ENCODE measurements around the gene LPXN.

The LPXN gene

GRCh38 chr11:58511636-58512035, 64.0 kb downstream of the LPXN start:
- DNase-seq, result no peak

DNA sequence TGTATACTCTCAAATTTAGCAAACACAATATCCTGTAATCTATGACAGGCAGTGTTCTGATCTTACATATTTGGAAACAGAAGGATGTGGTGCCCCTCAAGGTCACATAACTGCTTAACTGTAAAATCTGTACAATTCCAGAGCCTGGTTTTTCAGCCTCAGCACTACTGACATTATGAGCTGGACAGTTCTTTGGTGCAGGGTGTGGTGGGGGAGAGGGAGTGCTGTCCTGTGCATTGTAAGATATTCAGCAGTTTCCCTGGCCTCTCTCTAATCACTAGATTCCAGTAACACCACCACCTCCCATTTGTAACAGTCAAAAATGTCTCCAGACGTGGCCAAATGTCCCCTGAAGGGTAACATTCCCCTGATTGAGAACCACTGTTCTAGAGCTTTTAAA, 65.9 kb downstream of the LPXN start:
- DNase-seq, result no peak

- no peak for DNase-seq
These were observed 66.8 kb downstream of the LPXN start for GRCh38 chr11:58508814-58509213.

GRCh38 chr11:58508005-58508404, 67.7 kb downstream of the LPXN start, which contains the start of gene OR5B21:
TSS of gene OR5B21 (minus strand) at chr11:58508105. CDS start at chr11:58508105, 0 bp downstream.
- DNase-seq, result no peak

DNA sequence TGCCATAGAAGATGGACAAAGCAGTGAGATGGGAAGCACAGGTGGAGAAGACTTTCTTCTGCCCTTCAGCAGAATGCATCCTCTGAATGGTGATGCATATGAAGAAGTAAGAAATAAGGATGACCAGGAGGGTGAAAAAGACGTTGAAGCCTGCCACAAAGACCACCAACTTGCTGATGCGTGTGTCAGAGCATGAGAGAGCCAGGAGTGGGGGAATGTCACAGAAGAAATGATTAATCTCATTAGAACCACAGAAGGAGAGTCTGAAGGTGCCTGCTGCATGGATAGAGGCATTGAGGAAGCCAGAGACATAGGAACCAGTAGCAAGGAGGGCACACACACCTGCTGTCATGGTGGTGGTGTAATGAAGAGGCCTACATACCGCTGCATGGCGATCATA, 68.3 kb downstream of the LPXN start:
- no peak for DNase-seq

DNA sequence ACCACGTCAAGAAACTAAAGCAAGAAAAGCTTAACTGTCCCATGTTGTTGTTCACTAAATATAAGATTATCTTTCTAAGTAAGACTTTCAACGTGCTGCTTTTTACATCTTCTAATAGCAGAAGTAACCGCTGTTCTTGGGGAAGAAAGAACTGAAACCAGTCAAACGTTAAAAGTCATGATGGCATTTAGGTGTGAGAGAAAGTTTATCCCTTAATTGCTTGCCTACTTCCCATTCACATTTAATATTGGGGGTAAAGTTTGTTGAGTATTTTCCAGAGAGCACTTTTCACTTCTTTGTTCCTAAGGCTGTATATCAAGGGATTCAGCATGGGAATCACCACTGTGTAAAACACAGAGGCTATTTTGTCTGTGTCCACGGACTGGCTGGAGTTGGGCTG, 68.7 kb downstream of the LPXN start:
- no peak for DNase-seq

DNA sequence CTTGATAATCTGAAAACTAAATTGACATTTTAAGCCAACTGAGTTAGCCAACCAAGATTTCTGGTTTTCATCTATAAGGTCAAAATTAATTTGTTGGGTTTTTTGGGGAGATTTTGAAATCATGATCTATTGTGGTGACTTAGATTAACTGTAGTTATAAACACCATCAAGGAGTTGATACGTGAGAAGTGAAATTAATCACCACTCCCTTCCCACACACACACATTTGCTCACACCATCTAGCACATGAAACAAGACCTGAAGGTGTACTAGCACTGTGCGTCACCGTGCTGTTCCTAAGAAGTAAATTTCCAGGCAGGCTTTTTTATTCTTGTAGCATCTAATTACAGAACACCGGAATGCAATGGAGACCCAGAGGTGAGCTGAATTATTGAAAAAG, 69.8 kb downstream of the LPXN start:
- no peak for DNase-seq

- DNase-seq, result no peak
These were observed 71.4 kb downstream of the LPXN start for GRCh38 chr11:58504232-58504631.

GRCh38 chr11:58503361-58503856, 72.2 kb downstream of the LPXN start:
- DNase-seq, result no peak

DNA sequence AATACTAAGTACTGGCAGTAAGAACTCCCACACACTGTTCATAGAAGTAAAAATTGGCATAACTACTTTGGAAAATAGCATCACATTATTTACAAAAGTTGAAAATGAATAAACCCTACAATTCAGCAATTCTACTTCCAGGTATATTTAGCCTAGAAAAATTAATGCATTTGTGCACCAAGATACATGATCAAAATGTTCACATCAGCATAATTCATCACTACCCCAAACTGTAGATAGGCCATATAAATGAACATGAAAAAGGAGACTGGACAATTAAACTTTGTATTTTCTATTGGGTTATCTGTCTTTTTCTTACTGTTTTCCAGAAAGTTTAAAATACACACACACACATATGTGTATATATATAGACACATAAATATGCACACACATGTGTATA, 73.7 kb downstream of the LPXN start:
- DNase-seq, result no peak

DNA sequence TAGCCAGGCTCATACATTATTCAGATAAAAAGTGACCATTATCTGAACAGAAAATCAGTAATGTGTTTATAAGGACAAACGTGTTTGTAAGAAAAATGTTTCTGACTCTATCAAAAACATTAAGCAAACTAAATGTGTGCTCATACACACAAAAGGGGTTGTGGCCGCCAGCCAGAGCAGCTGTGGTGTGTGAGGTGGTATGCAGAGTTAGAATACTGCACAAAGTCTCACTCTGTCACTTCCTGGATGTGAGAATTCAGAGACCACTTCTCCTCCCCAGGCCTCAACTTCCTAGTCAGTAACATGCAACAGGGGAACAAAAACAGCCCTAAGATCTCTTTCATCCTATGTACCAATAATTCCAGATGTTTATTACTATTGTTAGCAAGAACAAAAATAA, 77.2 kb downstream of the LPXN start:
- no peak for DNase-seq

- no peak for DNase-seq
These were observed 77.7 kb downstream of the LPXN start for GRCh38 chr11:58497951-58498350.

DNA sequence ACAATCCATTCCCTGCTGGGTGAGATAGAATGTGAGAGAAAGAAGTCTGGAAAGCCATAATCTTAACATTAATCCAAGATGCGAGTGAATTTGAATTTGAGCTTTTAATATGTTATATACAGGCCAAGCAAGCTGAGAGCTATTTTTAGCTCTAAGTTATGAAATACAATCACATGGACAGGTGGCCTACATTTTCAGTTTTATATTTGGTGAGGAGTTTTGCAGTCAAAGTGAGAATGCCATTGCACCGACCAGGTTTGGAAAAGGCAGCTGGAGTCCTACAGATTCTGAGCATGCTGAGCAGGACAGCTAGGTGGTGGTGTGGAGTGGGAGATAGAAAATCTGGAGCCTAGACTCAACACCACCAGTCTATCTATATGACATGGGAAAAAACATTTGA, 79.8 kb downstream of the LPXN start:
- DNase-seq, result no peak

GRCh38 chr11:58494101-58494500, 81.6 kb downstream of the LPXN start:
- no peak for DNase-seq

DNA sequence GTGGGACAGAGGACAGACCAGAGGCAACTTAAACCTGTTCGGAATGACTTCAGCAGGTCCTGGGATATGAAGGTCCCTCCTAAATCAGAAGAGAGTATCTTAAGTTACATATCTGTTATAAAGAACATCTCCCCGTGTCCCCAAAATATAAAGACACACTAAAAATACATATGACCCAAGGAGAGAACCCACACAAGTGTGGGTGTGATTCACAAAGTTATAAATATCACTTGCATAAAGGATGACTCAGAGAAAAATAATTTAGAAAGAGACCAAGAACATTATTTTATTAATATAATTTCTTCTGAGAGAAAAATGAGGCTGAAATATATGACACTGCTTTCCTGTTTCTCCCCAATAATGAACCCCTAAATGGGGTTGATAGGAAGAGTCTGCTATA, 82.0 kb downstream of the LPXN start:
- DNase-seq, result no peak

- DNase-seq, result no peak
These were observed 84.8 kb downstream of the LPXN start for GRCh38 chr11:58490827-58491226.

DNA sequence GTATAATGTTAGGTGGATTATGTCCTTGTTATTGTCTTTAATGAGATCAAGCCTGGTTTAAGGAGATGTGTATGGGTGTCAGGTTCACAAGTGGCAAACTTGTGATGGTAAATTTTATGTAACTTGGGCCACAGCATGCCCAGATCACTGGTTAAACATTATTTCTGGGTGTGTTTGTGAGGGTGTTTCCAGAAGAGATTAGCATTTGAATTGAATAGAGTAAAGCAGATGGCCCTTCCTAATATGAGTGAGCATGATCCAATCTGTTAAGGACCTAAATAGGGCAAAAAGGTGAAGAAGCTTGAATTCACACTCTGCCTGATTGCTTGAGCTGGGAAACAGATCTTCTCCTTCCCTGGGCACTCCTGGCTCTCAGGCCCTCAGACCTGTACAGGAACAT, 88.5 kb downstream of the LPXN start:
- no peak for DNase-seq

DNA sequence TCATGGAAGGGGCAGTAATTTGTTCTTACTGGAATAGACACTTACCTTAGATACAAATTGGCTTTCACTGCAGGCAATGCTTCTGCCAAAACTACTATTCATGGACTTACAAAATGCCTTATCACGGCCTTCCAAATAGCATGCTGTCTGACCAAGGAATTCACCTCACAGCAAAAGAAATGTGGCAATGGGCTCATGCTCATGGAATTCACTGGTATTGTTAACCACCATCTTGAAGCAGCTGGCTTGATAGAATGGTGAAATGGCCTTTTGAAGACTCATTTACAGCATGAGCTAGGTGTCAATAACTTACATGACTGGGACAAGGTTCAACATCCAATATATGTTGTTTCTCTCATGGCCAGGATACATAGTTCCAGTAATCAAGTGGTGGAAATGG, 89.7 kb downstream of the LPXN start:
- DNase-seq, result no peak

Measured in NCI-H1092 treated with DMSO at 0.1 percent for 48 hours (cell line).